ENCODE data around the gene SPRR1A. TPM values are rescaled to one million over a fixed set of nuclear protein-coding genes. Genes with fewer than 3 reads are reported as not detected.

Gene SPRR1A, protein sequence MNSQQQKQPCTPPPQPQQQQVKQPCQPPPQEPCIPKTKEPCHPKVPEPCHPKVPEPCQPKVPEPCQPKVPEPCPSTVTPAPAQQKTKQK
- not detected in 2 replicates for total RNA-seq (2014; rRNA removed; shearing (Covaris generic))

- DNase-seq (ENCODE audit: low spot score): peak; percentile 20
These were observed at the start of gene SPRR1A for GRCh38 chr1:152983743-152984142. SPRR1A (plus strand) TSS chr1:152984081; CDS start chr1:152985231, 1,150 bp downstream.

GRCh38 chr1:152940614-152941013 lies 43.3 kb upstream of the SPRR1A start:
- DNase-seq (ENCODE audit: low spot score): no peak

- DNase-seq (ENCODE audit: low spot score): no peak
These were observed 42.7 kb upstream of the SPRR1A start for GRCh38 chr1:152941037-152941711.

DNA sequence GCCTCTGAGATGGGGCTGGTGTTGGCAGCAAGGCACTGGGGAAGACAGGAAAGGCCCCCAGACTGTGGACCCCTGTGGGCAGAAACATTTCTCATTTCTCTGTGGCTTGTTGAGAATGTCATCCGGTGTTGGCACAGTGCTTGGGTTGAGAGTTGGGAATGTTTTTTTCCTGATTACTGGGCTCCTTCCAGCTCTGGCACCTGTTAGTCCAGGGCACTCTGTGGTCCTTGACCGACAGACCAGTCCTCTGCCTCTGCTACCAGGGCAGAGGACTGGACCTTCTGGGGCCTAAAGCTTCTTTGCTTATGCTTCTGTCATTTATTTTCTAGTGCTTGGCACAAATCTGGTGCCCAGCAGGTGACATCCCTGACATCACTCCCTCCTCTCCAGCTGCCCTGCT lies 41.7 kb upstream of the SPRR1A start:
- DNase-seq (ENCODE audit: low spot score): no peak

DNA sequence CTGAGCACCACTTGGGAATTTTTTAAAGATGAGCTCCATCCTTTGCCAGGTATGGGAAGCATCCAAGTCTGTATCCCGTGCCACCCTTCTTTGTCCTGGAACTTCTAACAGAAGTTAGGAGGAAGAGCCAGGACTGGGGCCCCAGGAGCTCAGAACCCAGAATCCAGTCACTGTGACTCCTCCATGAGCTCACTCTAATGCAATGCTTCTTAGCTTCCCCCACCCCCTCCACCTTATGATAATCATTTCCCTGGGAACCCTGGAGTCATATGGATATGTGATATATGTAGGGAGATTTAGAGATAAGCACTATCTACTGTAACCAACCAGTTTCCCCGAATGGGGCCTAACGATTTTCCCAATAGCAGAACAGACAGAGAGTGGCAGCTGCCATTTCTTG lies 37.6 kb upstream of the SPRR1A start:
- no peak for DNase-seq (ENCODE audit: low spot score)

DNA sequence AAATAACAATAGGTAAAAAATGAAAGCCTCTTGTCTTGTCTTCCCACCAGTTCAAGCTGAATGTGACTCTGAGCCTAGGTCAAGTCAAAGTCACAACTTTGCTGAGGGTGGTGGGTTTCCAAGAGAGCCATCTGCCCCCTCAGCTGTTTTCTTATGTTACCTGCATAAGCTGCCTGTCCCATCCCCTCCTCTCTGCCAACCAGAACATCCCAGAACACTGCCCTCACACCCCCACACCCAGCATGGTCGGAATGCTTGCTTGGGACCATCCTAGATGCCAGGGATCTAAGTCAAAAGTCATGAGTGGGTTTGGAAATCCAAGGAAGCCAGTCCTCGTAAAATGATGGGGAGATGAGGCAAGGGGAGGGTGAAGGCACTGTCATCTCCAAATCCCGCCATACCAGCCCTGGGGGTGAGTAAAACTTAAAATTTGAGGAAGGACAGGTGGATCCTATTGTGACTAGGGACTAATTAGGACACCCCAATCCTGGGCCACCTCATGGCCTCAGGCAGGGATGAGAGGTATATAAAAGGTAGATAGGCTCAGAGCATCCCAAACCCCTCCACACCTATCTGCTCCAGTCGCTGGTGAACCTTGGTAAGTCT lies 37.1 kb upstream of the SPRR1A start, which contains the start of gene SPRR5:
Gene SPRR5, plus strand, starts transcription at position 556 of the 606 bp plus-strand sequence. CDS start 1,349 bp downstream, outside the sequence.
- no peak for DNase-seq (ENCODE audit: low spot score)

GRCh38 chr1:152951711-152952110 lies 32.2 kb upstream of the SPRR1A start:
- DNase-seq (ENCODE audit: low spot score): no peak

- DNase-seq (ENCODE audit: low spot score): peak; percentile 22
These were observed 30.1 kb upstream of the SPRR1A start for GRCh38 chr1:152953761-152954160.

DNA sequence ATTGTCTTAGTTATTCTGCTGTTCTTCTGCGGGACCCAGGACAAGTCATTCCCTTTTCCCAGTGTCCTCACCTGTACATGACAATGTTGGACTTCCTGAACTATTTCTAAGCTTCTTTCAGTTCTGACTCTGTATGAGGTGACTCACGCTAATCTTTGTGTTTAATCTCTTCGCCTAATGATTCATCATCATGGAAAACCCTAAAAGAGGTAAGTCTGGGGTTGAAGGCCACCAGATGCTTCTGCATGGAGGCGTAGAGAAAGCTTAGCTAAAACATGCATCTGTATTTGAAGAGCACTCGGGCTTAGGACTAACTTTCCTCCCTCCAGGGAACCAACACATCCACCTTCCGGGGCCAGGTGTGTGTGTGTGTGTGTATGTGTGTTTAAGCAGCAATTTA lies 29.4 kb upstream of the SPRR1A start:
- peak; percentile 57 for DNase-seq (ENCODE audit: low spot score)

DNA sequence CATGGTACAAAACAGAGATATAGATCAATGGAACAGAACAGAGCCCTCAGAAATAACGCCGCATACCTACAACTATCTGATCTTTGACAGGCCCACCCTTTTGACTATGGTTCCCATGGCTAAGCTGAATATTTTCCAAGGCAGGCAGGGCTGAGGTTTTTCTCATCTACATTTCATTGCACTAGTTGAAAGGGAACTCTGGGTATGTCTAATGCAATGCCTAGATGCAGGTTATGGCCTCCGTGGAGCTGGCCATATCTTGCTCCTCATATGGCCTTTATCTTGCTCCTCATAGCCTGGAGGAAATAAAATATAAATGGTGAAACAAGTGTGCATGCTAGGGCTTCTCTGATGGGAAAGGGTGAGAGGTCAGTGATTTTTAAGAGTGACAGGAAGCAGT lies 26.3 kb upstream of the SPRR1A start:
- no peak for DNase-seq (ENCODE audit: low spot score)

GRCh38 chr1:152959273-152959672 lies 24.6 kb upstream of the SPRR1A start:
- no peak for DNase-seq (ENCODE audit: low spot score)

DNA sequence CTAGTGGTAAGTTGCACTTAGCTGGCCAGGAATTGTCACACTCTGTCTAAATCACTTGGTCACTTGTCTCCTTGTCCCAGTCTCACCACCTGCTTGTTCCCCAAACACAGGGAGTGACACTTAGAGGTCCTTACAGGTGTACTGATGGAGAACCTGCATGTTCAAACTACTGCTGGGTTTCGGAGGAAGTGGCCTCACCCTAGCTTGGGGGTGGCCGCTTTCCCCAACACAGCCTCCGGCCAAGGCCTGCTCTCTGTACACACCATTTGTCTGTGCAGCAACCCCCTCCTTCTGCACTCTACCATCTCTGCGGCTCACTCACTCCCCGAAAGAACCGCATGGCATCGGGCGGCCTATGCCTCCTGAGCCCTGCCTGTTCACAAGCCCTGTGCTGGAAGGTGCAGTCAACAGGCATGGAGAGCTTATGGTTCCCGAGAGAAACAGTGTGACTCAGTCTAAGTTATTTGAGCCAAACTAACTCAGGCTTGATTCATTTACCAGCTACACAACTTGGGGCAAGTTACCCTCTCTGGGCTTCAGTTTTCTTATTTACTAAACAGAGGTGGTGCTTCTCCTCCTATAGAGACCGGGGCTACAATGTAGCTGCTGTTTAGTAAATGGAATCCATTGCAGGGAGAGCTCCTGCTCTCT lies 24.0 kb upstream of the SPRR1A start:
- DNase-seq (ENCODE audit: low spot score): no peak

- DNase-seq (ENCODE audit: low spot score): no peak
These were observed 23.3 kb upstream of the SPRR1A start for GRCh38 chr1:152960452-152961044.

DNA sequence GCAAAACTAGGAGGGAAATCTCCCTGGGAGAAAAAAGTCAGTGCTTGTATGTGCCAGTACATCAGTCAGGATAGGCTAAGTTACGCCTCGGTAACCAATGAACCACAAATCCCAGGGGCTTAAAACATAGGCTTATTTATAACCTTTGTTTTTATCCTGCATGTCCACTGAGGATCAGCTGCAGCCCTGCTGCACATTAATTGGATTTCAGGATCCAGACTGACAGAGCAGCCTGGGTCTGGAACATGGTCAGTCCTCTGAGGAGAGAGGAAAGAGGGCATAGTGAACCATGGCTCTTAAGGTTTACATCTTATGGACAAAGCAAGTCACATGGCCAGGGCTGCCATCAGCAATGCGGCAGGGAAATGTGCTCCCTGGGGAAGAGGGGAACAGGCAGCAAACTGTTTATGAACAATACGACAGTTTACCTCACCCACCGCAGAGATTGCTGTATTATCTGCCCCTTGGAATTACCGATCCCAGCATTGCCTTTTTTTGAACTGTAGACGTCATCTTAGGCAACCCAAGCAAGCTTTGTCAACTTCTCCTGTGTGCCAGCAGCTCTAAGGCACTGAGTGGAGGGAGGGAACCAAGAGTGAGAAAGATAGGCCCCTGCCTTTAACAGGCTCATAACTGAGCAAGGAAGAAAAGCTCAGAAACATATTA lies 22.5 kb upstream of the SPRR1A start:
- no peak for DNase-seq (ENCODE audit: low spot score)

- DNase-seq (ENCODE audit: low spot score): no peak
These were observed 20.9 kb upstream of the SPRR1A start for GRCh38 chr1:152962876-152963415.

- DNase-seq (ENCODE audit: low spot score): no peak
These were observed 19.3 kb upstream of the SPRR1A start for GRCh38 chr1:152964536-152964935.

GRCh38 chr1:152965853-152966252 lies 18.0 kb upstream of the SPRR1A start:
- DNase-seq (ENCODE audit: low spot score): no peak

- peak; percentile 69 for DNase-seq (ENCODE audit: low spot score)
These were observed 16.7 kb upstream of the SPRR1A start for GRCh38 chr1:152967201-152967600.

DNA sequence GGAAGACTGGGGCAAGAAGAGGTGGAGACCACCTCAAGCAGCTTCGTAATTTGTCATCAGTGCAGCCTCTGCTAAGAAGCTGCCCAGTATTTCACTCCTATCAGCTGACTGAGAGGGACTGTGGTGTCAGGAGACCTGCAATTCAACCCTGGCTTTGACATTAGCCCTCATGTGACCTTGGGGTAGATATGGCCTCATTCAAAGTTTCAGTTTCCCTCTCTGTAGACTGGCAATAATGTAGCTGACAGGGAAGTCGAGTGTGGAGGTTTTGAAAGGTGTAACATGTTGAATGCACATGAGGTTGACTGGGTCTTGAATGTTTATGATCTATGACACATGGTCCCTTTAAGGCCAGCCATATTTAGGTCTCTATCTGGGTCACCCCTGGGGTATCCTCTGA lies 15.6 kb upstream of the SPRR1A start:
- no peak for DNase-seq (ENCODE audit: low spot score)

GRCh38 chr1:152969036-152969435 lies 14.8 kb upstream of the SPRR1A start:
- no peak for DNase-seq (ENCODE audit: low spot score)

- DNase-seq (ENCODE audit: low spot score): no peak
These were observed 13.4 kb upstream of the SPRR1A start, which contains the start of gene SPRR4 for GRCh38 chr1:152970495-152970894. SPRR4 (plus strand) TSS chr1:152970648; CDS start chr1:152971891, 1,243 bp downstream.
